Limb (tissue), 2 donors: ENCODE measurements around the gene SLC2A10.

Source experiments
- DNase-seq, 2 donors: peaks; one replicate each; pipeline ENCODE4 v3.0.0-alpha.2; 2016; ENCODE audit errors: extremely low spot score in 2 of 2

Gene SLC2A10

GRCh38 chr20:46765506-46766120, 56.2 kb downstream of the SLC2A10 start:
- no peak for DNase-seq

DNA sequence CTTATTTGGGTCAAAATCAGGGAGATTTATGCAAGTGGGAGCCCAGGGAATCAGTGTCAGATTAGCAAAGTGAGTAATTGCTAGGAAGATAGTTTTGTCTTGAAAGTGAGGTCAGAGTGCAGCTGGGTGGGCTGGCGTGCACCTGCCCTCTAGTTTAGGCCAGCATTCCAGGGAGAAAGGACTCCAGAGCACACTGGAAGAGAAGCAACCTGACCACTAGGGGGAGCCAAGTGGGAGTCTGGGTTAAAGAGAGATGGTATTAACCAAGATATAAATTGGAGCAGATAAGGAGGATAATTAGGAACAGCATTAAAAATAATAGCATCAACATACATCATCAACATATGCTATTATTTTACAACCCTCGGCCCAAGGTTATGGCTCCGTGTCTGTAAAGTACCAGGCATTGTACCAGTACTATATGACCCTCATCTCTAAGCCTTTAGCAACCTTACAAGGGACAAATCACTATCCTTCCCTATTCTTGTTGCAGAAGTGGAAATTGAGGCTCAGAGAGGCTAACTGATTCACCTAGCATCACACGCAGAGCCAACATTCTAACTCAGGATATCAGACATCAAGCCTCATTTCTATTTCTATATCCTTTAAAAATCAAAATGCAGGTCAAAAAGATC, 57.8 kb downstream of the SLC2A10 start:
- DNase-seq = no peak

- no peak for DNase-seq
These were observed 61.1 kb downstream of the SLC2A10 start for GRCh38 chr20:46770330-46771194.

DNA sequence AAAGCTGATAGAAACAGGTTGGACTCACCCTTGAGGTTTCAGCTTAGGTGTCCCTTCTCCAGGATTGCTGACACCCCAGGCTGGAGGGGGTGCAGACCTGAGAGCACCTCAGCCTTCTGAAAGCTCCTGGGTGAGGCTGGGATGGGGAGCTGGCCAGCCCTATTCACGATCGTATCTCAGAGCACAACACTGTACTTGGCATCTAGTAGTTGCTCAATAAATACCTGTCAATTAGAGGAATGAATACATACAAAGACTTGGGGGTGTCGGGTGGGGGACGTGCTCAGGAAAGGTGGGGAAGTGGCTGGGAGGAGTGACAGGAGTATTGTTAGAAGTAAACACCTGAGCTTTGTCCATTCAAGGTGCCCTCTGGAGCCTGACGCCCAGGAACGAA, 61.7 kb downstream of the SLC2A10 start:
- no peak for DNase-seq

- no peak for DNase-seq
These were observed 63.5 kb downstream of the SLC2A10 start for GRCh38 chr20:46772901-46773300.

- no peak for DNase-seq
These were observed 64.2 kb downstream of the SLC2A10 start for GRCh38 chr20:46773680-46774079.

DNA sequence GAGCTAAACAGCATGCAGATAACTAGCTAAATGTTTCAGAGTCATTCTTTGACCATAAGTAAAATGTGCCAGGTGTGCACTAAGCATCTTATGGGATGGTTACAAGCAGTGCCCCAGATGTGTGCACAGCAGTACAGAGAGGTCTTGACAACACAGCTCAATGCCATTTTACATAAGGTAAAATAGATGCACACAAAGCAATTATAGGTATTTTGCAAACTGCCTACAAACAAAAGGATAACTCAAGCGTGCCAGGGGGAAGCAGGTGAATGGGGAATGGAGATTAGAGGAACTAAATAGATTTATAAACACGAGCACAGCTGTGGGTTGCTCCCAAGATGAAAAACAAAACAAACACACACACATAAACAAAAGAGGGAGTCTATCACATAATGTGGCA, 64.8 kb downstream of the SLC2A10 start:
- DNase-seq = no peak

DNA sequence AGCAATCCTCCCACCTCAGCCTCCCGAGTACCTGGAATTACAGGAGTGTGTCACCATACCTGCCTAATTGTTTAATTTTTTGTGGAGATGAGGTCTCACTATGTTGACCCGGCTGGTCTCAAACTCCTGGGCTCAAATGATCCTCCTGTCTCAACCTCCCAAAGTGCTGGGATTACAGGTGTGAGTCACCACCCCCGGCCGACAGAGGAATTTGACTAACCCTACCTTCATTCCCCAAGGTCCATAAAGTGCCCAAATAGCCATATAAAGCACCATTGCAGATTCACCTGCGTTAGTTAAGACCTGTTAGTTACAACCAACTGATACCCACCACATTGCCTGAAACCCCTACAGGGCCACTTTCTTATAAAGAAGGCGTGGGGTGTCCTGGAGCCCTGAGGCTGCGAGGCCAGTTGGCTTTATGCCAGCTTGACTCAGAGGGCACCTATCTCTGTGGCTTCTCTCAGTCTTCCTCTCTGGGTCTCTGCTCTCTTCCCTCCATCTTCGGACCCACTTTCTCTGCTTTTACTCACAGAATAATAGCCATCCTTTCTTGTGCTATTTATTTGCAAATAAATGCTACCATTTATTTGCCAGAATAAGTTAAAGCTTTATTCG, 65.6 kb downstream of the SLC2A10 start:
- DNase-seq = no peak

- DNase-seq = no peak
These were observed 66.4 kb downstream of the SLC2A10 start for GRCh38 chr20:46775806-46776205.

DNA sequence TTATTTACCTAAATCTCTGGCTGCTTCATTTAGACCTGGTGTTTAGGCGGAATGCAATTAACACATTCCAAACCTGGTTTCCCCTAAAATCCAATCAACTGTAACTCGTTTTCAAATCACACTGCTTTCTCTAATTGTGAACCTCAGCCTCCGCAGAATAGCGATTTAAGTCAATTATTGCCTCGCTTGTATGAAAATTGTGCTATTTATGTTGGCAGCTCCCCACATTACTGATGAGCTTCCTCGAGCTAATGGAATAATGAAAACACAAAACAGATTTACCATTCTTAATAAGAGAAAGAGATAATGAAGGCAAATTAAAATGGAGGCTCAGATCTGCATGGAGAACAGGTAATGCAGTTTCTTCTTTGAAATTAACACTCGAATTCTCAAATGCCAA, 67.9 kb downstream of the SLC2A10 start:
- no peak for DNase-seq

DNA sequence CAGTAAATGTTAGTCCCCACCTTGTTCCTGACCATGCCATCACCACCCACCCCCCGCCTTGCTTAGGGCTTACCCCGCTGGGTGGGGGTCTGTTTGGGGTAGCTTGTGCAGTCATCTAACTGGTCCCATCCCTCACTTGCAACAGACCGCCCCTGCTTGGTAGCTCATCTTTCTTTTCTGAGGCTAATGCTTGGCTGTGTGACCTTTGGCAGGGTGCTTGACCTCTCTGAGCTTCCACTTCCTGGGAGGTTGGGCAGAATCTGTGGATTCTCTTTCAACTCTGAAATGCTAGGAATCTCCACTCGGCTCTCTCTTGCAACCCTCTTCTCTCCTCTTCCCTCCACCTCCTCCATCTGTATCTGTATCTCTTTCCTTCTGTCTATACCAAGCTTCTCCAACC, 70.4 kb downstream of the SLC2A10 start:
- no peak for DNase-seq

- DNase-seq = no peak
These were observed 75.1 kb downstream of the SLC2A10 start for GRCh38 chr20:46784436-46785127.
